LNCaP clone FGC (cell line): ENCODE data around the gene GNB5.

ENCODE experiments used
- DNase-seq: peaks from one replicate; pipeline ENCODE4 v3.0.0-alpha.2; 2011; ENCODE audit warnings: low read depth
- H3K4me3 ChIP-seq: 2 replicates; pipeline ENCODE4 v1.5.1; 2011; ENCODE audit warnings: mild to moderate bottlenecking, low read depth, low read length, control low read depth
- TF ChIP-seq, protein P1 (sequence below): IDR thresholded peaks from 2 replicates; pipeline ENCODE4 v1.5.1; 2012; ENCODE audit warnings: mild to moderate bottlenecking; ENCODE audit not compliant: control insufficient read depth, insufficient read depth; ENCODE audit errors: extremely low read depth

GNB5 gene

DNA sequence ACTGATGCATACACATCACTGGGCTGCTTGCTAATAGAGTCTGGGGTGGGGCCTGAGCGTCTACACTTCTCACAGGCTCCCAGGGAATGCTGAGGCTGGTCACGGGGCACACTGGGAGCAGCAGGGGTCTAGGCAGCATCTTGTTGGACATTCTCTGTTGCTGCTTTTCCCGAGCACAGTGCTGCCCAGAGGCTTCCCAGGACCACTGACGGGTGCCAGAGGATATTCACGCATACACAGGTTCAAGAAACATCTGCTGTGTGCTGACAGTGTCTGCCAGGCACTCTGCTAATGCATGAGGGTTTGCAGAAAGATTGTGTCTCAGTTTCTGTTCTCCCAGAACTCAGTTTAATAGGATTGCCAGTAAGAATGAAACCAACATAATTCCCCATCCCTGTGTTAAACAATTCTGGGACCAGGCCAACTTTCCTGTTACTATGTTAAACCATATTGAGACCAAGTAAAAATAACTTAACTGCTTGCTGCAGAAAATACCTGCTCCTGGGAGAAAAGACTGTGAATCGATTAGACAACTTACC lies 54.7 kb downstream of the GNB5 start:
- DNase-seq, result no peak
- TF ChIP-seq, protein P1, sequence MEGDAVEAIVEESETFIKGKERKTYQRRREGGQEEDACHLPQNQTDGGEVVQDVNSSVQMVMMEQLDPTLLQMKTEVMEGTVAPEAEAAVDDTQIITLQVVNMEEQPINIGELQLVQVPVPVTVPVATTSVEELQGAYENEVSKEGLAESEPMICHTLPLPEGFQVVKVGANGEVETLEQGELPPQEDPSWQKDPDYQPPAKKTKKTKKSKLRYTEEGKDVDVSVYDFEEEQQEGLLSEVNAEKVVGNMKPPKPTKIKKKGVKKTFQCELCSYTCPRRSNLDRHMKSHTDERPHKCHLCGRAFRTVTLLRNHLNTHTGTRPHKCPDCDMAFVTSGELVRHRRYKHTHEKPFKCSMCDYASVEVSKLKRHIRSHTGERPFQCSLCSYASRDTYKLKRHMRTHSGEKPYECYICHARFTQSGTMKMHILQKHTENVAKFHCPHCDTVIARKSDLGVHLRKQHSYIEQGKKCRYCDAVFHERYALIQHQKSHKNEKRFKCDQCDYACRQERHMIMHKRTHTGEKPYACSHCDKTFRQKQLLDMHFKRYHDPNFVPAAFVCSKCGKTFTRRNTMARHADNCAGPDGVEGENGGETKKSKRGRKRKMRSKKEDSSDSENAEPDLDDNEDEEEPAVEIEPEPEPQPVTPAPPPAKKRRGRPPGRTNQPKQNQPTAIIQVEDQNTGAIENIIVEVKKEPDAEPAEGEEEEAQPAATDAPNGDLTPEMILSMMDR, result no peak
- no peak overlapping the region for H3K4me3 ChIP-seq

DNA sequence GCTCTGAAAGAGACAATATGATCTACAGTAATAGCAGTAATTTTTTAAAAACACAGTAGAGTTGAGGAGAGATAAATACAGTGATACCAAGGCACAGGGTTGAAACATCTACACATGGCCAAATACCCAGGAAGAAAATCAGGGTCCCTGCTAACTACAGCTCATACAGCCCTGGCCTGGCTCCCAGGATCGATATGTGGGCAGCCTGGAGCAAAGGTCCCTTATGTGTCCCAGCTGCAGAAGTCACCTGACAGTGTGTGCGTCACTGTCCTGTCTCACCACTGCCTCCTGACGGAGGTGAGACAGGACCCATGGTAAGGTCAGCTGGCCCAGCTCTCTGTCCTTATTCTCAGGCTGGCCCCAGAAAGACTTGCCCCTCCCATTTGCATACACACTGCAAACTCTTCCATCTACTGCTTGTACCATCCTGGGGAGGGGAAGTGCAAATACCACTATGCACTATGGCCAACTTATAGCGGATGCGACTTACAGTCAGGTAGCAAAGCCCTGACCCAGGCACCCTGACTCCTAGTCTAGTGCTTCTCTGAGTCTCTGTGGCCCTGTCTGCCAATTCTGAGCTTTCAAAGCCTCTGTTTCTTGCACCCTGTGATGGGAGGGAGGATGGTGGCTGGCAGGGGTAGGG lies 56.6 kb downstream of the GNB5 start:
- H3K4me3 ChIP-seq, result no peak overlapping the region
- TF ChIP-seq, protein P1, result no peak
- DNase-seq, result no peak

DNA sequence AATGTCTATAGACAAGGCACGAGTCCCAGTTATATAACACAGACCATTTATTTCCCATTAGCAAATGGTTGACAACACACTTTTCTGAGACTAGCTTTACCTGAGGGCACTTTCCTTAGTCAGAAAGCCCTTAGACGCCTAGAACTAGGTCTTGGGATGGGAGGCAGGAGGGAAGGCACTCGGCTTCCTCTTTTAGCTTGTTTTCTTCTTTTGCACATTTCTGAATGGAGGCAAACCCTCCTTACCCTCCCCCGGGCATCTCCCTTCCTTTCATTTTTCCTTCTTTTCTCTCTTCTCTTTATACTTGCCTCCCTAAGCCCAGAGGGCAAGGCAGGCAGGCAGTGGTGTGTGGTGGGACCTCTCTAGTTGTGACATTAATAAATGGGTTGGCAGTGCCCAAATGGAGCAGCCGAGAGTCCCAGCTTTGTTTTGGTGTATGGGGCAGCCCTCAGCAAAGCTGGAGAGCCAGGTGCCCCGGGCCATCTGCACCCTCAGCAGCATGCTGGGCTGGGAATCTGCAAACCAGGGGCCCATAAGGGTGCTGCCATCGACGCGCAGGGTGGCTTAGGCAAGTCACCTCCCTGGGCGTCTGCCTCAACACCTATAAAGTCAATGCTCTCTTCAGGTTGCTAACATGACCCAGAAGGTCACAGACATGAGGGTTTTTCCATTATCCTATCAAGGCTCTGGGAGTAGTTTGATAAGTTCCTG lies 57.5 kb downstream of the GNB5 start:
- TF ChIP-seq, protein P1, result no peak

DNA sequence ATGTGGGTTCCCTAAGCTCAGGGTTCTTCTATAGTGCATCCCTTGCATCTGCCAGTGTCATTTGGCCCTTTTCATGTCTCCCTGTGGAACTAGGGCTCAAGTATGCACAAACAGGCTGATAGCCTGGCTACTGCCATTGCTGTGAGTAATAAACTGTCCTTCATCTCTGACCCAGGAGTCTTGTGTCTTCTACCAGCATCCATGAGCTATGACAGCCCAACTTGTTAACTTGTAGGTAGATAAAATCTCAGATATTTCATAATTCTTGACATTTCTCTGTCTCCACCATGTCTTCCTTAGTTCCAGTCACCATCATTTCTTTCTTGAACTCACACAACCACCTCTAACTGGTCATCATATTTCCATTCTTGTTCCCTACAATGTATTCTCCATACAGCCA lies 59.1 kb downstream of the GNB5 start:
- H3K4me3 ChIP-seq, result no peak overlapping the region
- DNase-seq, result no peak
- TF ChIP-seq, protein P1, result no peak

More for the DNA sequence above, 57.5 kb downstream of the GNB5 start:
- DNase-seq, result no peak
- H3K4me3 ChIP-seq, result no peak overlapping the region

DNA sequence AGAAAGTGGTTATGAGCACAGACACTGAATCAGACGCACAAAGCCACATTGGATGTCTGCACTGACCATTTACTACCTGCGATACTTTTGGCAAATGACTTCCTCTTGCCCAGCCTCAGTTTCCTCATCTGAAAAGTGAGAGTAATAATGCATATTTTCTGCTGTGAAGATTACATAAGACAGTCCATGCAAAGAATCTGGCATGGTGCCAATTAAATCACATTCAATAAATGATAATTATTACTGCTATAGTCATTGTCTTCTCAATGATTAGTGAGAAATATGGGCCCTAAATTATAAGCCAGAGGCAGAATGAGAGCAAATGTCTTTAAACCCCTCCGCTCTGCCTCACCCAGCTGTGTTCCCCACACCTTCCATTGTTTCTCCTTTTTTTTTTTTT lies 62.6 kb downstream of the GNB5 start:
- TF ChIP-seq, protein P1, result no peak
- no peak for DNase-seq
- no peak overlapping the region for H3K4me3 ChIP-seq

DNA sequence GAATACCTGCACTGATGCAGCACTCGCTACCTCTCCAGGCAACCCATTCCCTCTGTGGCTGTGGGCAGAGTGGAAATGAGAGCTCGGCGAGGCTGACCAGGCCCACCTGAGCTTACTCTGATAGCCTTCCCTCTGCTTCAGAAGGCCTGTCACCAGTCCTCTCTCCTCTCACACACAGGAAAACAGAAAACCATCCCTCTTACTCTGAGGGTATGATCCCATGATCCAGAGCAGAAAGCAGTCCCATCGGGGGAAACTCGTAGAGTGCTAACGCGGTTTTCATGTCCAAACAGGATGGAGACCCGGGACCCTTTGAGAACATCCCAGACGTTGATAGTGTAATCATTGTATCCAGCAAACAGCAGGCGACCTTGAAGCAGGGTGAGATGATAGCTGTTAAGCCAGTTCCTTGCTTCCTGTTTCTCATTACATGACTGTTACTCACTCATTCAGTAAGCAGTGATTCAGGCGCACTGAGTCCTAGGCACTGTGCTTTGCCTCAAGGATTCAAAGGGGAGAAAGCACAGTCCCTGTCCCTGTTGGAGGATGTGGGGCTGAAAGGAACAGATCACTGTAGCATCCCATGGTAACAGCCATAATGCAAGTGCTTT lies 66.8 kb downstream of the GNB5 start:
- no peak overlapping the region for H3K4me3 ChIP-seq

More for the DNA sequence above, 66.8 kb downstream of the GNB5 start:
- no peak for DNase-seq
- TF ChIP-seq, protein P1, result no peak
